Trophoblast cell (in vitro differentiated cells and primary cell): ENCODE data around the gene KANK2.

ENCODE experiments used
- DNase-seq, 2 donors: peaks; one replicate each; pipeline ENCODE4 v3.0.0-alpha.2; 2016
- H2AFZ ChIP-seq: 2 replicates; pipeline ENCODE4 v1.6.1; 2013; ENCODE audit warnings: low read length, moderate library complexity, mild to moderate bottlenecking; ENCODE audit not compliant: insufficient read depth, poor library complexity
- H2AK5ac ChIP-seq: 2 replicates; pipeline ENCODE4 v1.6.1; 2013; ENCODE audit warnings: mild to moderate bottlenecking, low read length
- H2BK120ac ChIP-seq: 2 replicates; pipeline ENCODE4 v1.6.1; 2013; ENCODE audit warnings: low read length, mild to moderate bottlenecking, moderate library complexity; ENCODE audit not compliant: insufficient read depth, poor library complexity
- H2BK12ac ChIP-seq: 2 replicates; pipeline ENCODE4 v1.6.1; 2013; ENCODE audit warnings: mild to moderate bottlenecking, low read length, moderate library complexity
- H2BK5ac ChIP-seq: 2 replicates; pipeline ENCODE4 v1.6.1; 2013; ENCODE audit warnings: low read length, low read depth, moderate library complexity, mild to moderate bottlenecking; ENCODE audit not compliant: poor library complexity
- H3K14ac ChIP-seq: 2 replicates; pipeline ENCODE4 v1.6.1; 2013; ENCODE audit warnings: mild to moderate bottlenecking, low read length
- H3K18ac ChIP-seq: 2 replicates; pipeline ENCODE4 v1.6.1; 2013; ENCODE audit warnings: mild to moderate bottlenecking, low read length
- H3K23ac ChIP-seq: 2 replicates; pipeline ENCODE4 v1.6.1; 2013; ENCODE audit warnings: low read length
- H3K27ac ChIP-seq: 2 replicates; pipeline ENCODE4 v1.5.1; 2013; ENCODE audit warnings: low read depth, mild to moderate bottlenecking, inconsistent platforms, low read length, moderate library complexity
- H3K27me3 ChIP-seq: 2 replicates; pipeline ENCODE4 v1.6.1; 2013; ENCODE audit warnings: inconsistent platforms, mild to moderate bottlenecking, low read length, moderate library complexity; ENCODE audit not compliant: insufficient read depth
- H3K36me3 ChIP-seq, 2 experiments: 1 replicate in 1 of 2; 2 replicates in 1 of 2; pipeline ENCODE4 v1.6.1; 2013; ENCODE audit warnings: low read length in 2 of 2, mild to moderate bottlenecking in 2 of 2, moderate library complexity in 1 of 2; ENCODE audit not compliant: insufficient read depth in 2 of 2, control insufficient read depth in 1 of 2
- H3K4ac ChIP-seq: 2 replicates; pipeline ENCODE4 v1.6.1; 2013; ENCODE audit warnings: low read depth, mild to moderate bottlenecking, low read length, moderate library complexity
- H3K4me1 ChIP-seq, 2 experiments: 1 replicate in 1 of 2; 2 replicates in 1 of 2; pipeline ENCODE4 v1.6.1; 2013; ENCODE audit warnings: low read length in 2 of 2, mild to moderate bottlenecking in 2 of 2, moderate library complexity in 1 of 2; ENCODE audit not compliant: insufficient read depth in 2 of 2, control insufficient read depth in 1 of 2
- H3K4me2 ChIP-seq: 2 replicates; pipeline ENCODE4 v1.6.1; 2013; ENCODE audit warnings: inconsistent platforms, mild to moderate bottlenecking, low read length, moderate library complexity
- H3K4me3 ChIP-seq: 2 replicates; pipeline ENCODE4 v1.5.1; 2013; ENCODE audit warnings: mild to moderate bottlenecking, low read depth, low read length, inconsistent platforms
- H3K79me1 ChIP-seq: one replicate; pipeline ENCODE4 v1.6.1; 2013; ENCODE audit warnings: low read length
- H3K79me2 ChIP-seq: 2 replicates; pipeline ENCODE4 v1.6.1; 2013; ENCODE audit warnings: low read length, mild to moderate bottlenecking; ENCODE audit not compliant: control insufficient read depth, insufficient read depth, poor library complexity
- H3K9ac ChIP-seq: 2 replicates; pipeline ENCODE4 v1.6.1; 2013; ENCODE audit warnings: mild to moderate bottlenecking, low read length
- H3K9me3 ChIP-seq: 2 replicates; pipeline ENCODE4 v1.6.1; 2013; ENCODE audit warnings: low read depth, mild to moderate bottlenecking, control low read depth, inconsistent platforms, low read length; ENCODE audit not compliant: insufficient read depth
- H4K12ac ChIP-seq: 2 replicates; pipeline ENCODE4 v1.6.1; 2013; ENCODE audit warnings: low read depth, mild to moderate bottlenecking, low read length, moderate library complexity
- H4K8ac ChIP-seq: 2 replicates; pipeline ENCODE4 v1.6.1; 2013; ENCODE audit warnings: low read depth, mild to moderate bottlenecking, low read length, moderate library complexity
- H4K91ac ChIP-seq: one replicate; pipeline ENCODE4 v1.6.1; 2013; ENCODE audit warnings: low read depth, mild to moderate bottlenecking, low read length, moderate library complexity
- WGBS: extraction: QIAGEN DNeasy Blood & Tissue Kit; methylation state at CpG from one replicate; pipeline ENCODE4 v1.1.7; 2013; ENCODE audit warnings: missing lambda C conversion rate; ENCODE audit not compliant: insufficient read length, insufficient coverage; ENCODE audit errors: extremely low coverage; 5-methylcytosine and 5-hydroxymethylcytosine counted together

Gene KANK2

DNA sequence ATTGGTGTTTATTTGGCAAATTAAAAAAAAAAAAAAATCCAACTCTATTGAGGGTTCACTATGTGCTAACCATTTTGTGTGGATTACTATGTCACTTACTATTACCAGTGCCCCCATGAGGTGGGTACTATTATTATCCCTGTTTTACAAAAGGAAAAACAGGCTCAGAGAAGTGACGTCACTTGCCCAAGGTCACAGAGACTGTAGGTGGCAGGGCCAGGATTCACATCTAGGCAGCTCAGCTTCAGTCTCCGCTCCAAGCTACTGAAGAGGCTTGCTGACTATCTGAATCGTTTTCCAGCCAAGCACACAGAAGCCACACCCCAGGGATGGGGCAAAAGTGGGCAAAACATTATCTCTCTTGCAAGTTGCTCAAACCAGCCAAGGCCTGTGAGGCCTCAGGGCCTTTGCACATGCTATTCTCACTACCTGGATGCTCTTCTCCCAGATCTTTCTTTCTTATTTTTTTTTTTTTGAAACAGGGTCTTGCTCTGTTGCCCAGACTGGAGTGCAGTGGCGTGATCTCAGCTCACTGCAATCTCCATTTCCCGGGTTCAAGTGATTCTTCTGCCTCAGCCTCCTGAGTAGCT, 37.2 kb upstream of the KANK2 start:
- no peaks in the 10 kb centered on the region for H3K9me3 ChIP-seq

DNA sequence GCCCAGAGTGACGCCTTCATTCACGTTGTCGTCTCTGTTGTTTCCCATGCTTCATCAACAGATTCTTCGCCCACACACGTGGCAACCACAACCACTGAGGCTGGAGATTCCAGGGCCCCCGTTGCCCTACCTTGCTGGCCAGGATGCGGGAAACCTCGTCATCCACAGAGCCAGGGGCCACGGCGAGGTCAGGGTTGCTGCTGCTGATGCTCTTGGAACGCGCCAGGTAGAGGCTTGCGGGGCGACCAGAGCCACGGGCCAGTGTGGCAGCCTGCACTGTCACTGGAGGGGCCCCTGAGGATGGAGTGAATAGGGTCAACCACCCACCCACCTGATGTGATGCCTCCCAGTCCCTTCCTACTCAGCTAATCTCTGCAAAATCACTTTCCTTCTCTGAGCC, 35.7 kb upstream of the KANK2 start:
- H3K79me1 ChIP-seq, result no peaks in the 10 kb centered on the region
- H3K18ac ChIP-seq, result no peak overlapping the region
- H3K79me2 ChIP-seq, result no peaks in the 10 kb centered on the region
- no peaks in the 10 kb centered on the region for H3K27me3 ChIP-seq
- WGBS, result no CpG with 5 or more reads among the region's 15 CpGs
- H3K36me3 ChIP-seq, result peaks cover 10 to 25% of the 10 kb centered on the region in 2 experiments
- no peak overlapping the region for H3K23ac ChIP-seq
- no peak overlapping the region for H3K14ac ChIP-seq
- no peak overlapping the region for H2AFZ ChIP-seq
- no peak for DNase-seq
- no peak overlapping the region for H2AK5ac ChIP-seq
- no peak overlapping the region for H4K91ac ChIP-seq
- H3K4me1 ChIP-seq, result no peaks in the 10 kb centered on the region
- no peak overlapping the region for H4K12ac ChIP-seq
- H3K27ac ChIP-seq, result no peak overlapping the region
- no peak overlapping the region for H3K4me2 ChIP-seq
- H3K4me3 ChIP-seq, result no peak overlapping the region
- no peaks in the 10 kb centered on the region for H3K9me3 ChIP-seq
- no peak overlapping the region for H3K4ac ChIP-seq
- H2BK5ac ChIP-seq, result no peak overlapping the region
- H2BK12ac ChIP-seq, result no peak overlapping the region
- H4K8ac ChIP-seq, result no peak overlapping the region
- no peak overlapping the region for H3K9ac ChIP-seq
- no peak overlapping the region for H2BK120ac ChIP-seq

More for the DNA sequence above, 37.2 kb upstream of the KANK2 start:
- Histone ChIP-seq H3K27ac (no peak overlapping the region), H4K8ac (no peak overlapping the region), H3K4me1 (no peaks in the 10 kb centered on the region), H3K4ac (no peak overlapping the region), H3K14ac (no peak overlapping the region), H3K36me3 (peaks cover 12 to 25% of the 10 kb centered on the region in 2 experiments), H3K79me2 (no peaks in the 10 kb centered on the region), H3K4me3 (no peak overlapping the region), H2BK5ac (no peak overlapping the region), H4K12ac (no peak overlapping the region), H3K27me3 (no peaks in the 10 kb centered on the region), H3K79me1 (no peaks in the 10 kb centered on the region), H4K91ac (no peak overlapping the region), H2AK5ac (no peak overlapping the region), H2AFZ (no peak overlapping the region), H3K9ac (no peak overlapping the region), H3K4me2 (no peak overlapping the region), H2BK12ac (no peak overlapping the region), H3K23ac (no peak overlapping the region), H2BK120ac (no peak overlapping the region), H3K18ac (no peak overlapping the region)
- WGBS, result no CpG with 5 or more reads among the region's 5 CpGs
- DNase-seq, result no peak

DNA sequence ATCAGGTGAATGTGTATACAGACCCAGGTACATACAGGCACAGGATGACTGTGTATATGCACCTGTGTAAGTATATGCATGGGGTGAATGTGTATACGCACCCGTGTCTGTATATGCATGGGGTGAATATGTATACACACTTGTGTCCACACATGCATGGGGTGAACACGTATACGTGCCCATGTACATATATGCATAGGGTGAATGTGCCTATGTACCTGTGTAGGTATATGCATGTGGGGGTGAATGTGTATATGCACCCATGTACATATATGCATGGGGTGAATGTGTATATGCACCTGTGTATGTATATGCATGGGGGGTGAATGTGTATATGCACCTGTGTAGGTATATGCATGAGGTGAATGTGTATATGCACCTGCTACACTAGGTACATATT, 35.2 kb upstream of the KANK2 start:
- Histone ChIP-seq H2BK120ac (no peak overlapping the region), H3K14ac (no peak overlapping the region), H3K4me3 (no peak overlapping the region), H3K27me3 (no peaks in the 10 kb centered on the region), H3K23ac (no peak overlapping the region), H2BK12ac (no peak overlapping the region), H2AK5ac (no peak overlapping the region), H3K4me2 (no peak overlapping the region), H2AFZ (no peak overlapping the region), H4K91ac (no peak overlapping the region), H3K9me3 (no peaks in the 10 kb centered on the region), H2BK5ac (no peak overlapping the region), H3K79me2 (no peaks in the 10 kb centered on the region), H3K18ac (no peak overlapping the region), H3K79me1 (no peaks in the 10 kb centered on the region), H3K4me1 (no peaks in the 10 kb centered on the region), H3K27ac (no peak overlapping the region), H3K36me3 (peaks cover 10 to 23% of the 10 kb centered on the region in 2 experiments), H4K8ac (no peak overlapping the region), H3K4ac (no peak overlapping the region), H4K12ac (no peak overlapping the region), H3K9ac (peak overlapping the region; percentile 39)
- no peak for DNase-seq
- no CpG with 5 or more reads among the region's 4 CpGs for WGBS

DNA sequence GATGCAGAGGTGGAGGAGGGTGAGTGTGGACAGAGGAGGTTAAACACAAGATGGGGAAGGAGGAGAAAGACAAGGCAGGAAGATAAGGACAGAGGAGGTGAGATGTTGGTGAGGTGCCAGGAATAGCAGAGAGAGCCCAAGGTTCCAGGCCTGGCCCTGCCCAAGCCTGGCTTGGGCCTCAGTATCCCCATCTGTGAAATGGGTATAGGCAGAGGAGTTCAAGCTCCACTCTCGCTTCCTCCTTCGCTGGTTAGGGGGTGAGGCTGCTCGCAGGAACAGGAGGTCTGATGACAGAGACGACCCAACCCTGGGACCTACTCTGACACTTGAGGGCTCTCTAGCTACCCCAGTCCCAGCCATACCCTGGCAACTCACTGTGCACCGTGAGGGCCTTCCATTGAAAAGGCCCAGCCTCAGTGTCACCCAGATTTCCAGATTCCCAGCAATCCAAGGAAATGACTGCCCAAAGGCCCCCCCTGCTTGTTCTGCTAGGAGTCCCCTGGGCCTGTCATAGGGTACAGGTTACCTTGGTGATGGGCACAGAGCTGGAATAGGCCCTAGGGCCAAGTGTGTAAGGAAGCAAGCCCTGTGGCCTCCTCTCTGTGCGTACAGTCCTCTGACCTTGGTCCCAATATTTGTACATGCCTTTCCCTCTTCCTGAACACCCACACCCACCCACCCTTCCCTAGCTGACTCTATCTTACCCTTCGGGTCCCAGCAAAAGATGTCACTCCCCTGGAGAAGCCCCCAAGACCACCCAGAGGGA, 33.5 kb upstream of the KANK2 start:
- no peak for DNase-seq
- Histone ChIP-seq H3K18ac (no peak overlapping the region), H3K9ac (no peak overlapping the region), H3K79me2 (no peaks in the 10 kb centered on the region), H4K12ac (no peak overlapping the region), H4K8ac (no peak overlapping the region), H3K4ac (no peak overlapping the region), H3K4me2 (no peak overlapping the region), H3K4me1 (no peaks in the 10 kb centered on the region), H2BK5ac (no peak overlapping the region), H3K9me3 (no peaks in the 10 kb centered on the region), H3K27ac (no peak overlapping the region), H2AK5ac (no peak overlapping the region), H3K23ac (no peak overlapping the region), H2BK12ac (no peak overlapping the region), H3K36me3 (peaks cover 5 to 18% of the 10 kb centered on the region in 2 experiments), H3K4me3 (no peak overlapping the region), H3K14ac (no peak overlapping the region), H4K91ac (no peak overlapping the region), H2AFZ (no peak overlapping the region), H3K27me3 (no peaks in the 10 kb centered on the region), H2BK120ac (no peak overlapping the region), H3K79me1 (no peaks in the 10 kb centered on the region)
- WGBS, result no CpG with 5 or more reads among the region's 7 CpGs
